ENCODE results near the gene HNRNPUL1.

HNRNPUL1 gene

DNA sequence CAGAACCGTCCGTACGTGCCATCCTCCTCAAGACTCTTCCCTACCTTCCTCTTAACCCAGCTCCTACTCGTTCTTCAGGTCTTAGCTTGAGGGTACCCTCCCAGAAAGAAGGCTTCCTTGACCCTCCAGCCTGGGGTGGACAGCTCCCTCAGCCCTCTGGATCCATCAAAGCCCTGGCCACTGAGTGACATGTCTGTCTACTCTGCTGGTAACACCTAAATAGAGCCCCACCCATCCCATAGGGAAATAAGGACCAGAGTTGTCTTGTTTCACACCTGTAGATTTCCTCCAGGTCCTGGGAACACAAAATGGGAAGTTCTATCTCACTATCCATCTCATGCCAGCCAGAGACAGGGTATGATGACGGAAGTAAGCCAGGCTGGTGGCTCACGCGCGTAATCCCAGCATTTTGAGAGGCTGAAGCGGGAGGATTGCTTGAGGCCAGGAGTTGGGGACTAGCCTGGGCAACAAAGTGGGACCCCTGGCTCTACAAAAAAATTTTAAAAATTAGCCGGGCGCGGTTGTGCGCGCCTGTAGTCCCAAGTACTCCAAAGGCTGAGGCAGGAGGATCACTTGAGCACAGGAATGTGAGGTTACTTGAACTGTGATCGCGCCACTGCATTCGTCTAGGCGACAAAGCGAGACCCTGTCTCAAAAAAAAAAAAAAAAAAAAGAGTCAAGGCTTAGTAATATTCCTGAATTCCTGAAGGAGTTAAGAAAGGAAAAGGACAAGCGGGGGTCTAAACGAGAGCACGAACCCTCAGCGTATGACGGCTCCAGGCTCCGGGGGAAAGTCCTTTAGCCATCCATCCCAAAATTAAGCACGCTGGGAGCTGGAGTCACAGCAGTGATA lies 45.2 kb downstream of the HNRNPUL1 start:
- DNase-seq (ENCODE audit: low read depth): no peak
- TF ChIP-seq CTCF (IDR thresholded peaks at IDR 0.05; ENCODE audit: low read depth, low read length, missing control alignments): no peak
- H3K4me3 ChIP-seq (ENCODE audit: low read depth, low read length): peak overlapping the region; percentile 80

DNA sequence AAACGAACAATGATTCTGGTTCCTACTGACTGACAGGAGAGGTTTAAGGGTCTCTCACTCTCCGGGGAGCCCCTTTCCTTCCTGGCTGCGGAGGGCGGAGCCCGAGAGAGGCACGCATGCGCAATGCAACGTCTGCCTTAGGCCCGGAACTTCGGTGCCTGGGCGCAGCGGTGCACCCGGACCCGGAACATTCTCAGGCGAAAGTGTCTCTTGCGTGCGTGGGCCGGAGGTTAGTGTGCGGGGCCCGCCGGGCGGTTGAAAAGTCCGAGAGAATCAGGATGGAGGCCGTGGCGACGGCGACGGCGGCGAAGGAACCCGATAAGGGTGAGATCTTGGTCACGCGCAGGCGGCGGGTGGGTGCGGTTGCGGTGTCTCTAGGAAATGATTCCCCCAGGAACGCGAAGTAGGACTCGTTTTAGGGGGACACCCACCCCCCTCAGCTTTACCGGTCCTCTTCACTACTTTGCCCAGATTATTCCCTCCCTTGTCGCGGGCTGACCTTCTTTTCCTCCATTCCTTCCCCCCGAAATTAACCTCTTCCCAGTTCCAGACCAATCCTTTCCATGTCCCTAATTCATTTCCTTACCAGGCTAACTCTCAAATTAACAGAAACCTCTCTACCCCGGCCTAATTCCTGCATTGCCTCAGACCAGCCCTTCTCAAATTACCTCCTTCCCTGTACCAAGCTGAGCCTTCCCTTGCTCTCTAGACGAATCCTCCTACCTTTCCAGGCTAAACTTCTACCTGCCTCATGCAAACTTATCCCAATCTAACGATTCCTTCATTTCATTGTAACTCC lies 46.1 kb downstream of the HNRNPUL1 start, which contains the start of gene CCDC97:
CCDC97 (plus strand) TSS at position 140 of the 799 bp plus-strand sequence; CDS start at position 279, 139 bp downstream.
- peak within 1 kb of the TSS; percentile 80 for H3K4me3 ChIP-seq (ENCODE audit: low read depth, low read length)
- TF ChIP-seq CTCF (IDR thresholded peaks at IDR 0.05; ENCODE audit: low read depth, low read length, missing control alignments): no peak

GRCh38 chr19:41311072-41311471 lies 46.9 kb downstream of the HNRNPUL1 start:
- peak overlapping the region; percentile 80 for H3K4me3 ChIP-seq (ENCODE audit: low read depth, low read length)
- no peak for DNase-seq (ENCODE audit: low read depth)
- TF ChIP-seq CTCF (IDR thresholded peaks at IDR 0.05; ENCODE audit: low read depth, low read length, missing control alignments): no peak

More for the DNA sequence above, 46.1 kb downstream of the HNRNPUL1 start, which contains the start of gene CCDC97:
- peak; percentile 75 for DNase-seq (ENCODE audit: low read depth)

- no peak overlapping the region; the same call in 1 of the 2 replicates for H3K4me3 ChIP-seq (ENCODE audit: low read depth, low read length)
- no peak for DNase-seq (ENCODE audit: low read depth)
- no peak for TF ChIP-seq CTCF (IDR thresholded peaks at IDR 0.05; ENCODE audit: low read depth, low read length, missing control alignments)
Measured at GRCh38 chr19:41311613-41312012, 47.4 kb downstream of the HNRNPUL1 start.

DNA sequence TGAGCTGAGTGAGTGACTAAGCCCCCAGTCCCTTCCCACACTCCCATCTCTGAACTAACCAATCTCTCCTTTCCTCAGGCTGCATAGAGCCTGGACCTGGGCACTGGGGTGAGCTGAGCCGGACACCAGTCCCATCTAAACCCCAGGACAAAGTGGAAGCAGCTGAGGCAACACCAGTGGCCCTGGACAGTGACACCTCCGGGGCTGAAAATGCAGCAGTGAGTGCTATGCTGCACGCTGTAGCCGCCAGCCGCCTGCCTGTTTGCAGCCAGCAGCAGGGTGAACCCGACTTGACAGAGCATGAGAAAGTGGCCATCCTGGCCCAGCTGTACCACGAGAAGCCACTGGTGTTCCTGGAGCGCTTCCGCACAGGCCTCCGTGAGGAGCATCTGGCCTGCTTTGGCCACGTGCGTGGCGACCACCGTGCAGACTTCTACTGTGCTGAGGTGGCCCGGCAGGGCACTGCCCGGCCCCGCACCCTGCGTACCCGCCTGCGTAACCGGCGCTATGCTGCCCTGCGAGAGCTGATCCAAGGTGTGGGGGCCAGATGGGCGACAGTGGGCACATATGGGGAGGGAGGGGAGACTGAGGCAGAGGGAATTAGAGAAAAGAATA lies 52.2 kb downstream of the HNRNPUL1 start:
- DNase-seq (ENCODE audit: low read depth): no peak
- no peak for TF ChIP-seq CTCF (IDR thresholded peaks at IDR 0.05; ENCODE audit: low read depth, low read length, missing control alignments)
- no peak overlapping the region for H3K4me3 ChIP-seq (ENCODE audit: low read depth, low read length)

- no peak overlapping the region for H3K4me3 ChIP-seq (ENCODE audit: low read depth, low read length)
- DNase-seq (ENCODE audit: low read depth): no peak
- no peak for TF ChIP-seq CTCF (IDR thresholded peaks at IDR 0.05; ENCODE audit: low read depth, low read length, missing control alignments)
Measured at GRCh38 chr19:41318696-41319499, 54.7 kb downstream of the HNRNPUL1 start.

All from GM12864 (cell line).